Vagina (tissue), 2 donors: ENCODE results near the gene NRXN3.

Source experiments
- CTCF ChIP-seq, 3 experiments: fragments of 450-650 bp in 2 of 3; fragments of 200-600 bp in 1 of 3; sonication (generic) in 1 of 3; IDR thresholded peaks; one replicate each; pipeline ENCODE4 v1.5.1; 2017 to 2019; ENCODE audit warnings: antibody characterized with exemption in 3 of 3, mild to moderate bottlenecking in 2 of 3, moderate library complexity in 2 of 3
- POLR2A ChIP-seq, 2 donors: fragments of 450-650 bp; IDR thresholded peaks; one replicate each; pipeline ENCODE4 v1.6.1; 2017; ENCODE audit warnings: antibody characterized with exemption in 2 of 2, mild to moderate bottlenecking in 2 of 2, moderate library complexity in 2 of 2
- POLR2AphosphoS5 ChIP-seq, 2 donors: sonication (generic); formaldehyde crosslinking; IDR thresholded peaks; one replicate each; pipeline ENCODE4 v1.9.0; 2017; ENCODE audit warnings: antibody characterized with exemption in 2 of 2, mild to moderate bottlenecking in 2 of 2, low read depth in 1 of 2; ENCODE audit not compliant: insufficient read depth in 1 of 2

DNA sequence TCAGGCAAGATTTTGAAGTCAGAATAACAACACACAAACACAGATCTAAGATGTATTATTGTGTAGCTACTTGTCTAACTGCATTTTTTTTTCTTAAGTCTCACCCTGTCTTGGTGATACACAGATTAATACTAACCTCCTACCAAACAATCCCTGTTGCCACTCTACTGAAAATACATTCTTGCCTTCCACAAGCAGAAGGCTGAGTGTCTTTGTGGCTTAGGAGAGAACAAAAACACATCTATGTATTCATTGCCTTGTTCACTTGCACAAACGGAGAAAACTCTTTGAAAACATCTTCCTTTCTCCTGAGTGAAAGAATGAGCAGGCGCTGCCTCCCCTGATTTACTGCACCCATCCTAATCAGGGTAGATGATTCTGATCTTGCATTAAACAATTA, 1398.9 kb downstream of the NRXN3 start:
- no peak for TF ChIP-seq CTCF (IDR thresholded peaks at IDR 0.05)
- no peak for TF ChIP-seq POLR2A (IDR thresholded peaks at IDR 0.05)
- TF ChIP-seq POLR2AphosphoS5 (IDR thresholded peaks at IDR 0.05; ENCODE audit: insufficient read depth in 1 of 2, low read depth in 1 of 2): no peak
